Activated naive CD4-positive, alpha-beta T cell treated with Interleukin-2 at 50 U/mL for 16 hours (primary cell): ENCODE data around the gene SLC44A4.
A peak's percentile ranks its signal among the peaks of the same experiment; 100 is the strongest.

ENCODE experiments used
- DNase-seq: peaks from one replicate; pipeline ENCODE4 v3.0.0-alpha.2; 2020

Gene SLC44A4

DNA sequence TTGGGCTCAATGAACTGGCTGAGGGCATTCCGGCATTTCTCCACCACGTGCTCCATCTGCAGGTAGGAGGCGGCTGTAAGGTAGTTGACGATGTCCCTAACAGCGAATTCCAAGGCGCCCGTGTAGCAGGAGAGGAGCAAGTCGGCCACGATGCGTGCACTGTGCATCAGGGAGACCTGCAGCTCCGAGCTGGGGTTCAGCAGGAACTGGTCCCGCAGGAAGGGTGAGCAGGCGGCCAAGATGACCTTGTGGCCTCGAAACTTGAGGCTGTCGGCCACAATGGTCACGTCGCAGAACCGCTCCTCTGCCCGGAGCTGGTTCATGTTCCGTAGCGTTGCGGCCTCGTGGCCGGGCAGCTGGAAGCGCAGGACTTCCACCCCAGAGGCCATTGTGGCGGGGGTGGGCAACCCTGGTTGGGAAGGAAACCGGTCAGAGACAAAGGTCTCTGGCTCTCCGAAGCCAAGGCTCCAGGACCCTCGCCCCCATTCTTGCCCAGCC lies 22.2 kb upstream of the SLC44A4 start:
- DNase-seq: no peak

DNA sequence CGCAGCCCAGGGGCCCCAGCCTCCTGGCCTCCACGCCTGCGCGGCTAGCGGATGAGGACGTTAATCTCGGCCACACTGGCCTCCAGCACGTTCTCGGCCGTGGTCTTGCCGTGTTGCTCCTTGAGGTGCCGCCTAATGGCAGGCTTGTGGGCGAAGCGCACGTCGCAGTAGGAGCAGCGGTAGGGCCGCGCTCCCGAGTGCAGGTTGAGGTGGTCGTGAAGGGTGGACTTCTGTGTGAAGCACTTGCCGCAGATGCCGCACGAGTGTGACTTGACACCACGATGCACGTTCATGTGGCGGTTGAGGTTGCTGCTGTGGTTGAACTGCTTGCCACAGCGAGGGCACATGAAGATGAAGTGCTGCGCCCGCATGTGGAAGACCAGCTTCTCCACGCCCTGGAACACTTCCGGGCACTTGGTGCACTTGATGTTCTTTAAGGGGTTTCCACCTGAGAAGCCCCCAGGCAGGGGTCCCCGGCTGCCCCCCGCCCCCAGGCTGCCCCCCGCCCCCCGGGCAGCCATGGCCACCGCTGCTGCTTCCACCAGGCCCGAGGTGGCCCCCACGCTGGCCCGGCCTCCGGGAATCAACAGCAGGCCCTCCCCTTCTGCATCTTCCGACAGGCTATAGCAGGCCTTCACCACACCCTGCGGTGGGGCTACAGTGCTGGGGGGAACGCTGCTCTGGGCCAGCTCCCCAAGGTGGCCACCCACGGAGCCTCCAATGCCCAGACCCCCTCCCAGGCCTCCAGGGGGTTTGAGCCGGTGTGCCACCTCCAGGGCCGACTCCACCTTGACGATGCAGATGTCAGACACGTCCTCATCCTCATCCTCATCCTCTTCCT lies 21.3 kb upstream of the SLC44A4 start:
- no peak for DNase-seq

DNA sequence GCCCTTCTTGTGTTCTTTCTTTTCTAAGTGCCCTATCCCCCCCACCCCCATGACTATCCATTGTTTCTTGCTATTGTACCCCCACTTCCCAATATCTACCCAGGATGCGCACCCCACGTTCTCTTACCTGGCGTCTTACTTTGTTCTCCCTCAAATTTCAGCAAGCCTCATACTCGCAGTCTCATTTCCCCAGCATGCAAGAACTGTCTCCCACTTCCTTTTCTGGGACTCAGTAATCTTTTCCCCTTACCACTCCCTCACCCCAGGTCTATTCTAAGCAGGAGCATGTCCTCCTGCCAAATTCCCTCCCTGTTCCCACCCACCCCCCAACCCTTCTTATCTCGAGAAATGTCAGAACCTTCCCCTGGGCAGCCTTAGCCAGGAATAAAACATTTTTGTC lies 20.4 kb upstream of the SLC44A4 start:
- no peak for DNase-seq

DNA sequence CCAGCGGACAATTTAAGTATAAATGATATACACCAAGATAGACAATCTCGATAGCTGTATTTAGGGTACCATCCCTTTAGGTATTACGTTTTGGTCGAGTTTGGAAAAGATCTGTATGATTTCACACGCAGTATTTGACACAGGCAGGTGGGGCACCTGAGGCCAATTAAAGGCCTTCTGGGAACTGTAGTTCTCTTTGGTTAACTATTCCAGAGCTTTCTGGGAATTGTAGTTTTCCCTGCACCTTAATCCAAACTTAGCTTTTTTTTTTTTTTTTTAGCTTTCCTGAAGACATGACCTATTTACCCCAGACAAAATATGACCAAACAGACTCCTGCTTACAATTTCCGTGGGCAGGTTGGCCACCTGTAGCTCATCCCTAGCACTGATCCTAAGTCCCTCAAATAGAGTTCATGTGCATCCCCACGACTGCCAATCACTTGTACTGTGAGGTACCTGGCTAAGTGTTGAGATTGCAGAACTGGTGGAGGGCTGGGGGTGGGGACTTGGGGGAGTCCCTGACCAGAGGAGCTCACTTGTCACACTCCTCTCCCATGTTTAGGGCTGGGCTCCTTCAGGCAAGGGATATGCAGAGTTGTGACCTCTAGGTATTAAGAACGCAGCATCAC lies 19.7 kb upstream of the SLC44A4 start:
- peak; percentile 21 for DNase-seq

DNA sequence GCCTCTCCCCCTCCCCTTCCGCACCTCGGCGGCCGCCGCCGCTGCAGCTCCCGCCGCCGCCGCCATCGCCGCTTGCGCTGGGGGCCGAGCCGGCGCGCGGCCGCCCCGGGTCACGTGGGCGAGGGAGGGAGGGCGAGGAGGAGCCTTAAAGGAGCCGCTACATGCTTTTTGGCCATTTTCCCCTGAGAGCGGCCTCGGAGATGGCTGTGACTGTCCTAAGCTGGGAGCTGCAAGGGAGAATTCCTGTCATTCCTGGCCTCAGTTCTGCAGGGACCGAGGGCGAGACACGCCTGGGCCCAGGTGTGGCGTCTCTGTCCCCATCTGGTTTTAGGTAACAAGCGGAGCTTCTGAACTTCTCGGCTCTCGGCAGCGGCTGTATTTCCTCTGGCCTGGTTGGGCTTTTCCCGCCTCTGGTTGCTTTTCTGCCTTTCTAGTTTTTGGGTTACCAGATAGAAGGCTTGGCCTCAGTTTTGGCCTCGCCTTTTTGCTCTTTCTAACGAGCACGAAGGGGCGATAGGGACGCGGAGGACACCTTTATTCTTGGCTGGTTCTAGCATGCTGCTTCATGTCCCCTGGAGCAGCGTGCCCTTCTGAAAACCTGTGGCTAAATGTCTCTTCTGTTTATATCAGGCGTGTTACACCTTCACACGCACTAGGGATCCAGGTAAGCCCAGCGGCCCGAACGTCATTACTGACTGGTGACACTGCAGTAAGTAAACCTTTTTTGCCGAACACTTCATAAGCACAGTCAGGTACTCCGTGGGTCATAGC lies 19.0 kb upstream of the SLC44A4 start, which contains the start of gene EHMT2:
Gene EHMT2, minus strand, starts transcription at position 87 of the 771 bp plus-strand sequence. Its CDS starts 21 bp downstream, at position 66.
- DNase-seq: peak; percentile 88

DNA sequence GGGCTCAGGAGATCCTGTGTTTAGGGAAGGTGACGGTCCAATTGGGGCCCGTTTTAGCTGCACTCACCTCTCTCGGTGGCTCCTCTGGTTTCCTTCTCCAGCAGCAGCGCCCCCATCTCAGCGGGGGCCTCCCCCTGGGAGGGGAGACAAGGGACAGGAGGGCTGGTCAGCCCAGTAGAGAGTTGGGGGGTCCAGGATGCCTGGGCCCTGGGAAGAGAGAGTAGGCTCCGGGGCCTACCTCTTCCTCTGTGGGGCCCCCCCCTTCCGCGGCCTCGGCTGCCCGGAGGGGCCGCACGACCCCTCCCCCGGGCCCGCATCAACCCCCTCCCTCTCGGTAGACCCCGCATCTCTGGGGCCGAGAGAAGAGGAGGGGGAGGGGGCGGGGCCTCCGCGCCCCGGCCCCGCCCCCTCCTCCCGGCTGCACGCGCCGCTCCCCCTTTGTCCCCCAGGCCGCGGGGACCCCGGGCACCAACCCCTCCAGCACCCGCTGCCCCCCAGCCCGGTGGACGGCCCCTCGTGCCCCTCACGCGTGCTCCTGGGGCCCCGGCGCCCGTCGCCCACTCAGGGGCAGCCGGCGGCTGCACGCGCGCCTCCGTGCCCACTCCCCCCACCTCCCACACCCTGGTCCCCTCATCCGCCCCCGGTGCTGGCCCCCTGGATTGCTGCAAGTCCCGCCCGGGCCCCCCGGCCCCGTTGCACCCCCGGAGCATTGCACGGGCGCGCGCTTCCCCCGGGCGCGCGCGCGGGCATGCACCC lies 18.2 kb upstream of the SLC44A4 start:
- no peak for DNase-seq

DNA sequence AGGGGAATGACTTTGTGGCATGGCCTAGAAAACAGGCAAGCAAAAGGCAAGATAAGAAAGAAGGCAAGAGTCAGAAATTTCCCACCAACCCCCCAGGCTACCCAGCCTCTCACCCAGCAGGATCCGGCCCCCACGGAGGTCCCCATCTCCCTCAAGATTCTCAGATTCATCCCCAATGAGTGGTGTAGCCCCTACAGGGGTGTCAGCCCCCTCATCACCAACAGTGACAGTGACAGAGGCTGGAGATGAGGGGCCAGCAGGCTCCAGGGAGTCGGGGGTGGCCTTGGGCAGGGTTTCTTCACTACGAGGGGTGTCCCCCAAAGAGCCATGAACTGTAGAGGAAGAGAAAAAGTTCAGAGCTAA lies 17.7 kb upstream of the SLC44A4 start:
- DNase-seq: no peak

DNA sequence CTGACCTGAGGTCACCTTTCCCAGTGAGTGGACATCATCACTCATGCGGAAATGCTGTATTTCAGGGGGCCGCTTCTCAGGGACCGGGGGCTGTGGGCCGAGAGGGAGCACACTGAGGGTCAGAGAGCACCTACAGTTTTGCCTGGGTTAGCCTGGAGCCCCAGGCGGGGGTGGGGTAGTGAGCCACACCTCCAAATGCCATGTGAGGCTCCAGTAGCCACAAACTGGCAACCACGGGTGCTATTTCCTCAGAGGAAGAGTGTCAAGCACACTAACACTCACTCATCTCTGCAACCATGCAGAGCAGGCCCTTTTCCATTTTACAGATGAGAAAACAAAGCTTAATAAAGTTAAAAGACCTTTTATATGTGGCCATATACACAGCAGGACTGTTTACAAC lies 14.0 kb upstream of the SLC44A4 start:
- DNase-seq: no peak

DNA sequence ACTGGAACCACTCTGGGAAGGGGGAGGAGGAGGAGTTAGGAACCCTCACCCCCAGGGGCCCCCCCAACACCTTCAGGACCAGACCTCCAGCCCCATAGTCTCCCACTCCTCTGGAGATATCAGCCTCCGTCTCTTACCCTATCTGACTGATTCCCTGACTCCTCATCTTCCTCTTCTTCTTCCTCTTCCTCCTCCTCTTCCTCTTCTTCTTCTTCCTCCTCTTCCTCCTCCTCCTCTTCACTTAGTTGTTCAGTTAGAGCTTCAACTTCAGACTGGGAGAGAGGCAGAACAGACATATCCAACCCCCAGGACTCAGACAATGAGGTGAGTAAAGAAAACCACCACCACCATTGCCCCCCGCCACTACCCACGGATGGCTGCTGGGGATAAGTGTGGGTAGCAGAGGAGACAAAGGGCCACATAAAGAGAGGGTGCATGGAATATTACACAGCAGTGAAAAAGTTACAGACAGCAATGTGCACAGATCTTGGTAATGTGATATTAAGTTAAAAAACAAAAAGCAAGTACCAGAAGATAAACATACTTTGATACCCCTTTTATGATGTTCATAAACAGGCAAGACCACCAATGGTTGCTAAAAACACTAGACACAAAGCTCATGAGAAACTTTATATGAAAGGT lies 10.7 kb upstream of the SLC44A4 start:
- no peak for DNase-seq

DNA sequence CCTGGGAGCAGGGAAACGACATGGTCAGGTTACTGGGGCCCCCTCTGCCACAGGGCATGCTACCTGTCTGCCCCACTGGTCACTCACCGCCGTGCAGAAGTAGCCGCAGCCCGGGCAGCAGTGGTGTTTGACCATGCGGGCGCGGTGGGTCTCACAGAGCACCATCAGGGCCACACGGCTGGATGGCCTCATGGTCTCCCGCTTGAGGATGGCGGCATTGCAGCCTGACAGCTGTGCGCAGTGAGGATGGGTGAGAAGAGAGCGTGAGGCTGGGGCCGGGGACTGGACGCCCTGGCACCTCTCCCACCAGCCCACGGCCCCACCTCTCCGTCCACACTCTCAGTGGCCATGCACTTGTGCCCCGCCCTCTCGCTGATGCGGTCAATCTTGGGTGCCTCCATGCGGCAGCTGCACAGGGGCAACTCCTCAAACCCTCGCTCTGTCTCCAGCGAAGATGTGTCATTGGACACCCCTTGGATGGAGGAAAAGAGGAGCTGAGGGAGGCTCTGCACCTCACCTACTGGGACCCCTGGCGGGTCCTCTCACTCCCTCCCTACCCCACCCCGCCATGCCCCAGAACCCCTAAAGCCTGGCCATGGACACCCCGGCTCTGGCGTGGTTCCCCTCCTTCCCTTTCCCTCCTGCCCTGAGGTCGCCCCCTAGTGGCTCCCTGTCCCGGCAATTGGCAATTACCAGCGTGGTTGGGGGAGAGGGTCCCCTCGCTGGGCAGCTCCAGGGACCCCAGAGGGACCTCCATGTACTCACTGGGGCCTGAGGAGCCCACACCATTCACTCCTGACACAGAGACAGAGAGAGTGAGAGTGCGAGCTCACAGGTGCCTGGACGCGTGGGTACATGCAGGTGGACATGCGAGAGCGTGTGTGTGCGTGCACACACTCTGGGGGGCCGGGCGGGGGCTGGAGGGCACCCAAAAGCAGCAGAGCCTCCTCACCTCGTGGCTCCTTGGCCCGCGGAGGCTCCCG lies 9.8 kb upstream of the SLC44A4 start:
- DNase-seq: peak; percentile 58

DNA sequence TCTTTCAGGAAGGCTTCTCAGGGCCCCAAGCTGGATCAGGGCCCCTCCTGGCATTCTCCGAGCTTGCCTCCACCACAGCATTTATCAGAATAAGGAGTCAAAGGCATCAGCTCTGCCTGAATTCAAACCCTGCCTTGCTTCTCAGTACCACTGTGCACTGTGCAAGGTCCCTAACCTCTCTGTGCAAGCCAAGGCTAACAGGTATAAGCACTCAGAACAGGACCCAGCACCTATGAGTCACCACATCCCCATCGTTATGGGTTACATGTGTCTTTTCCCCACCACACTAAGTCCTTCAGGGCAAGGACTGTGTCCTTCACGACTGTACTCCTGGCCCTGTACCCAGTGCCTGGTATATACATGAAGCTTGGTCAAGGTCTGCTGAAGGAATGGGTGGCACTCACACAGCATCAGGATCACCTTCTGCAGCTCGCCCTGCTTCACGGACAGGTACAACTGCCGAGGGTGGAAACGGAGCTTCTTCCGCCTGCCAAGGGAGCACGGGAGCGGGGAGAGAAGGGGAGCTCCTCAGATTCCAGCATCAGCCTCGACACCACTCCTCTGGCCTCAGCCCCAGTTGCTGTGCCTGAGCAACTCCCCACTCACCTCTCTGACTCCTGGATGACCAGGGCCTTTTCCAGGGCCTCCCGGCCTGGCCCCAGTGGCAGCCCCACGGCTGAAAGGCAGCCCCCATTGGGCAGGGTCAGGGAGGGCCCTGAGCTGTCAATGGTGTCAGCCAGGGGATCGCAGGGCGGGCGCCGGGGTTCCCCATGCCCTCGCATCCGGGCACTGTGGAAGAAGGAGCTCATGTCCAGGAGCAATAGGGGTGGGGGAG lies 8.6 kb upstream of the SLC44A4 start:
- DNase-seq: no peak

DNA sequence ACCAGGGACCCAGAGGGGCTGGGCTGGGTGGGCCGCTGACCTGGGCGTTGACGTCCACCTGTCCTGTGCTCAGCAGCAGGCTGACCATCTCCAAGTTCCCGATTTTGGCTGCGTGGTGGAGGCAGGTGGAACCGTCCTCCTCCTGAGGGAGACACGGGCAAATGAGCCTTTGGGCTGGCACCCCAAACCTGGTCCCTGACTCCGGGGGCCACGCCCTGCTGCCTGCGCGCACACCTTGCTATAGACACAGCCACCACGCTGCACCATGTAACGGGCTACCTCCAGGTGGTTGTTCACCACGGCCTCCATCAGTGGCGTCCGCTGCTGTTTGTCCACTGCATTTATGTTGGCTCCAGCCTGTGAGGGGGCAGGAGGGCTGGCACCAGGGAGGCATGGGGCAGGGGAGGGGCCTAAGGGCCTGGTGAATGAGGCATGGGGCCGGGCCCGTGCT lies 7.8 kb upstream of the SLC44A4 start:
- DNase-seq: no peak

DNA sequence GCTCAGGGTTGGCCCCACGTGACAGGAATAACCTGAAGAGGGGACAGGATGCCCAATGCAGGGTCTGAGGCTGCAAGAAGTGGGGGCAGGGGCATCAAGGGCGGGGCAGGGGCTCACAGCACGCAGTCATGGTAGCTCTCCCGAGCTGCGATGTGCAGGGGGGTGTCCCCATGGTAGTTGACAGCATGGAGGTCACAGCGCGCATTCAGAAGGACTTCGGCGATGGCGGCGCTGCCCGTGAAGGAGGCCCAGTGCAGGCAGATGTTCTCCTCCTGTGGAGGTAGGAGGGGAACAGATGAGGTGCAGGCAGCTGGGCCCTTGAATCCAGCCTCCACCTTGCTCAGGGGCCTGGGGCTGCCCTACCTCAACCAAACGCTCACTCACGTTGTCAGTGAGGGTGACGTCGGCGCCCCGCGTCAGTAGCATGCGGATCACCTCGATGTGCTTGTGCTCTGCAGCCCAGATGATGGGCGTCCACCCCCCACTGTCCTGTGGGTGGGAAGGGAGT lies 5.8 kb upstream of the SLC44A4 start:
- no peak for DNase-seq

DNA sequence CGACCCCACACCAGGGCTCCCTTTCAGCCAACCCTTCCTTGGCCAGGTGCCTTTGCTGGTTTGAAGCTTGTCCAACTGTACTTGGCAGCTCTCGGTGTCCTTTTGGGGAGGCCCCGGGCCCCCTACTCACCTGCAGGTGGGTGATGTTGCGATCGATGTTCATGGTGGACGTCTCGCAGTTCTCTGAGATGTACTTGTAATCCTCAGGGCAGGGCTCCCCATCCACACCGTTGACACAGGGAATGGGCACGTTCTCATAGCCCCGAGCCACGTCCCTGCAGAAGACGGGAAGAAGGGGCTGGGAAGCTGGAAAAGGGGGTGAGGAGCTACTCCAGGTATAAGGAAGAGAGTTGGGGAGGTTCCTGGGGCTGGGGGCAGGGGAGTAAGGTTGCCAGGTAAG lies 4.9 kb upstream of the SLC44A4 start:
- DNase-seq: no peak

DNA sequence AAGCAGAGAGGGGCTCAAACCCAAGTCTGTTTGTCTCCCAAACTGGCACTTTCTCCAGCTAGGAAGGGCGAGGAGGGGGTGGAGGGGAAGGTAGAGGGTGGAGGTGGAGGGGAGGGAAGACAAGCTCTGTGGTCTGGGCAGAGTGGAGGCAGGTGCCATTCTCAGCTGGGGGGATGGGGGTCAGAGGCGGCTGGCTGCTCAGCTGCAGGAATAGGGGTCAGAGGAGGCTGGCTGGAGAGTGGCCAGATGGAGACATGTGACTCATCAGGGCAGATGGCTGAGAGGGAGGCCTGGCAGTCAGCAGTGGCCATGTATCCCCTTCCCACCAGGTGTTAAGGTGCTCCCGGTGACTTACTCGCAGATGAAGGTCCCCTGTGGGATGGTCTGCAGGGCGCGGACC lies 3.5 kb upstream of the SLC44A4 start:
- DNase-seq: no peak

DNA sequence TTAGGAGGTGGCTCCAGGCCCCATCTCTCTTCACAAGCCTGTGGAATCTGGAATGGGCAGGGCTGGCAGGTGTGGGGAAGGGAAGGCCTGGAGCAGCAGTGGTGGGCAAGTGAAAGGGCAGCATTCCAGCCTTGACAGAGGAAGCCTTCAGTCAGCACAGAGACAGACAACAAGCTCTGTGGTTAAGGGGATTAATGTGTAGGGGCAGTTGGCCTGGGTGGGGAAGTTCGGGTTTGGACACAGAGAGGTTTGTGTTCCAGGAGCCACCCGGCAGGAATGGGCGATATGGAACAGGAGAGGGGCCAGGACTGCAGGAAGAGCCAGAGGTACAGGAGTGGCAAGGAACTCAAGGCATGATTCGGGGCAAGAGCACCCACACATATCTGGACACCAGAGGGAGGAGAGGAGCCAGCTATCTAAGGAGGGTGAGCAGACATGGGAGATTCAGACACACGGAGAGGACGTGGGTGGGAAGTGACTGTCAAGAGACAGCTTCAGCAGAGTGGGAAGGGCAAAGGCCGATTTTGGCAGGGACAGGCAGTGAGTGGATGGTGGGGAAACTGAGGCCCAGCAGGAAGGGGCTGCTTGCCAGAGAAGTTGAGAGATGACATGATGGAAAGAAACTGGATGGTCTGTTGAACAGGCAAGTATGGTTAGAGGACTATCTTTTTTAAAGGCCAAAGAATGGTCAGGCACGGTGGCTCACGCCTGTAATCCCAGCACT lies 2.5 kb upstream of the SLC44A4 start:
- DNase-seq: no peak

DNA sequence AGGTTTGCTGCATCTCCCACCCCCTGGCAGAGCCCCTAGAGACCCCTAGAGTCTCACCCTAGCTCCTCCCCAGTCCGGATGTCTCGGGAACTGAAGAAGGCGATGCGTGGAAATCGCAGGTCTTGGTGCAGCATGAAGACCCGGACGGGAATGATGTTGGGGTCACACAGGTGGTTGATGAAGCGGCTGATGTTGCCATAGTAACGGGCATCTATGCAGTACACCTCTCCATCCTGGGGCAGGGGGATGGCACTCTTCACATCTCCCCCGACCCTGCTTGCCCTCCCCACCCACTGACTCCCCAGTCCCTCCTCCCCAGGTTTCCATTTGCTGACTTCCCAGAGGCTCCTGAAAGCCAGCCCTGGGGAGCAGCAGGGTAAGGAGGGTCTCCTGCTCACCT lies 1.8 kb upstream of the SLC44A4 start:
- no peak for DNase-seq

DNA sequence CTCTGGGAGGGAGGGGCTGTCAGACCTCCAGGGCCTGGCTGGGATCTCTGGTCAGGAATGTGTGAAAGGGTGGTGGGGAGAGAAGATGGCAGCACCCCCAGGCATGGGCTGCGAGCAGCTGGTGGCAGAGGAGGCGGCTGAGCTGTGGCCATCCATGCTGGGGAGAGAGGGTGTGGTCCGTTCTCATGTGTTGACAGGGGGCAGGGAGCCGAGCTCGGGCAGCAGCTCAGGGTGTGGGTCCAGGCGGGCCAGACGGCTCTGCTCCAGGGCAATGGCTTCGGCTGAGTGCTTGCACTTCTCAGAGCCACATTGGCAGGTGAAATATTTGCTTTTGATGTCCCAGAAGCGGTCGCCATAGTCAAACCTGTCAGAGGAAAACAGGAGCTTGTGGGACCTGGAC lies 1.1 kb upstream of the SLC44A4 start:
- DNase-seq: no peak

DNA sequence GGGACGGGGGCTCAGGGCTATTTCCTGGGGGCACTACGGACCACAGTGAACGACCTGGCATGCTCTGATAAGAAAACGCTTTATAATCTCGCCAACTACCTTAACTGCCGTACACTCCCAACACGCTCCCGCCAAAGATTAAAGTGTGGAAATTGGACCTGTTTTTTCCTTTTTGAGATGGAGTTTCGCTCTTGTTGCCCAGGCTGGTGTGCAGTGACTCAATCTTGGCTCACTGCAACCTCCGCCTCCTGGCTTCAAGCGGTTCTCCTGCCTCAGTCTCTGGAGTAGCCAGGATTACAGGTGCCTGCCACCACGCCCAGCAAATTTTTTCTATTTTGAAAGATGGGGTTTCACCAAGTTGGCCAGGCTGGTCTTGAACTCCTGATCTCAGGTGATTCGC lies 346 bp upstream of the SLC44A4 start:
- DNase-seq: no peak
